Omental fat pad (tissue), 4 donors: ENCODE results near the gene CHP1. TPM values are rescaled to one million over a fixed set of nuclear protein-coding genes. Genes with fewer than 3 reads are reported as not detected.
"Not testable (repeated sequence)": the region's sequence is repeated elsewhere in the genome, so short reads cannot be mapped to it uniquely, and the experiment has no call there.

ENCODE experiments used
- ATAC-seq: fragments of 150-250 bp; one replicate; pipeline ENCODE4 v1.9.1; 2016; ENCODE audit warnings: mild to moderate bottlenecking, moderate library complexity; ENCODE audit not compliant: low FRiP score
- DNase-seq: peaks from one replicate; pipeline ENCODE4 v3.0.0-alpha.2; 2019; ENCODE audit warnings: low spot score
- CTCF ChIP-seq, 3 donors: fragments of 450-650 bp; IDR thresholded peaks; one replicate each; pipeline ENCODE4 v1.5.1; 2016 to 2017; ENCODE audit warnings: antibody characterized with exemption in 3 of 3, mild to moderate bottlenecking in 3 of 3, moderate library complexity in 2 of 3
- total RNA-seq, 4 donors: library from RNA; depleted of rRNA; stranded (reverse); fragments of >200 nt; gene quantifications; one replicate each; pipeline ENCODE4 v1.1.0, GENCODE V29; 2016

The CHP1 gene
- total RNA-seq, 4 donors from 2014 or later, result 172 to 320 (median 243) TPM

GRCh38 chr15:41291065-41291631 is 60.1 kb downstream of the CHP1 start:
- no peak for ATAC-seq
- no peak for TF ChIP-seq CTCF (IDR thresholded peaks at IDR 0.05)
- DNase-seq, result no peak

GRCh38 chr15:41292521-41292920 is 61.5 kb downstream of the CHP1 start:
- no peak for ATAC-seq
- TF ChIP-seq CTCF (IDR thresholded peaks at IDR 0.05), result no peak
- no peak for DNase-seq

- DNase-seq, ATAC-seq: not testable (repeated sequence)
Observed at GRCh38 chr15:41301139-41301538, 70.1 kb downstream of the CHP1 start.

DNA sequence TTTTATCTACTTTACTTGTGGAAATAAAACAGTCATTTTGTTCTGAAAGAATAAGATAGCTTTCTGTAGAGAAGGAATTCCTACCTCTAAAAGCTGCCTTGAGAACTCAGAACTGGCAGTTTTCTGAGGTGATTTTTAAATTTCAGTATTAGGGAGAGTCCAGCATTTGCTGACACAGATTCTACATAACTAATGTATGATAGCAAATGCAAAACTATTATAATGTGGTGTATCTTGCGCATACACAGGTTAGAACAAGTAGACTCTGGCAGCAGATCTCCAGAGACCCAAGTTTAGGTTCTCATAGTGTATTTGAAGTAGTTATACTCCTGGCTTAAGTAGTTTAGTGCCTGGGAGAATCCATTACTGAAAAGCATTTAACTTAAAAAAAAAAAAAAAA is 70.5 kb downstream of the CHP1 start:
- ATAC-seq (no peak), DNase-seq (no peak)
- no peak for TF ChIP-seq CTCF (IDR thresholded peaks at IDR 0.05)

DNA sequence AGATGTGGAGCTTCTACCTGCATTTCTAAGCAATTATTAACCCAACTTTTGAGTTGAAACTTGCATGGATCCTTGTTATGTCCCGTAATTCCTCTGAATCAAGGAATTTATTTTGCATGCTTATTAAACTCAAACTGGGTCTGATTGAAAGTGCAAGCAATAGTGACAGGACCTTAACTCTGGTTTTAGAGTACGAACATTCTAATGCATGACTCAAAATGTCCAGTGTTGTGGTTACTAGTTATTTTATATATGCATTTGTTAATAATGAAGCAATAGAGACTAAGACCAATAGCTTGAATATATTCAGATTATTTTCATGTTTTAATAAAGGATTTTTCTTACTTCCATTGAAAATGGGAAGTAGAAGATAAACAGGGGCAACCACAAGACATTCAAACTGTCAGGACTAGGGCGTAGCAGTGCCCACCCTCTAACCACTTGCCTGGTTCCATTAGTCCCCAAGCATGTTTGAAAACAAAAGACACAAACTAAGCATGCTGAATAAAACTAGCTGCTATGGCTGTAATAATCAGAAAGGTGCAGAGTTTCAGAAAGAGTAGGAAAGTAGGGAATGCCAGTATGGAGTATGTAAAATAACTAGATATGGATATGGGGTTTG is 73.2 kb downstream of the CHP1 start:
- ATAC-seq, result no peak
- TF ChIP-seq CTCF (IDR thresholded peaks at IDR 0.05), result no peak
- DNase-seq, result no peak

DNA sequence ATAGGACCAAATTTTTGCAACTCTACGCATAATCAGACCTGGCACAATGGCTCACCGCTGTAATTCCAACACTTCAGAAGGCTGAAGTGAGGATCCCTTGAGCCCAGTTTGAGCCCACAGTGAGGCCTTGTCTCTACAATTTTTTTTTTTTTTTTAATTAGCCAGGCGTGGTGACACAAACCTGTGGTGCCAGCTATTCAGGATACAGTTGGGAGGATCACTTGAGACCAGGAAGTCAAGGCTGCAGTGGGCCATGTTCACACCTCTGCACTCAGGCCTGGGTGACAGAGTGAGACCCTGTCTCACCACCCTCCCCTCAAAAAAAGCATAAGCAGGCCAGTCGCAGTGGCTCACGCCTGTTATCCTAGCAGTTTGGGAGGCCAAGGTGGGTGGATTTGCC is 76.6 kb downstream of the CHP1 start:
- no peak for TF ChIP-seq CTCF (IDR thresholded peaks at IDR 0.05)
- ATAC-seq, result no peak
- no peak for DNase-seq

GRCh38 chr15:41309226-41309905 is 78.3 kb downstream of the CHP1 start:
- no peak for TF ChIP-seq CTCF (IDR thresholded peaks at IDR 0.05)
- ATAC-seq (no peak), DNase-seq (no peak)

GRCh38 chr15:41320805-41321330 is 89.8 kb downstream of the CHP1 start:
- not testable (repeated sequence) for ATAC-seq, DNase-seq
